ENCODE results near the gene ZNF585A. TPM values are rescaled to one million over a fixed set of nuclear protein-coding genes. Genes with fewer than 3 reads are reported as not detected.
"Not testable (repeated sequence)": the region's sequence is repeated elsewhere in the genome, so short reads cannot be mapped to it uniquely, and the experiment has no call there.

ZNF585A gene
- total and polyA plus RNA-seq, 3 donors from 2014 or later: 10.0 to 20.3 (median 19.4) TPM

- no peak for TF ChIP-seq POLR2A (IDR thresholded peaks at IDR 0.05)
- no peak for TF ChIP-seq CTCF (IDR thresholded peaks at IDR 0.05)
- 96 to 99% methylated on average over 12 of the region's 12 CpGs for WGBS, 2 donors
- no peaks in the 10 kb centered on the region for H3K9me3 ChIP-seq
Measured at GRCh38 chr19:37127999-37128820, 44.3 kb downstream of the ZNF585A start.

GRCh38 chr19:37122093-37122492 is 50.4 kb downstream of the ZNF585A start:
- intact Hi-C loops (cut with DNase I; ENCODE audit: low total_unique reads); DNase-seq; H3K4me1 ChIP-seq; H3K9me3 ChIP-seq; H3K27me3 ChIP-seq; H3K4me3 ChIP-seq; H3K36me3 ChIP-seq (ENCODE audit: low read depth, missing control alignments); H3K27ac ChIP-seq: not testable (repeated sequence)
- 96 to 100% methylated on average over 1 to 3 of the region's 3 CpGs for WGBS, 2 donors

More at GRCh38 chr19:37127999-37128820, 44.3 kb downstream of the ZNF585A start:
- Histone ChIP-seq H3K4me3 (no peak overlapping the region), H3K4me1 (no peaks in the 10 kb centered on the region), H3K27ac (no peak overlapping the region), H3K36me3 (ENCODE audit: low read depth, missing control alignments) (no peaks in the 10 kb centered on the region), H3K27me3 (no peaks in the 10 kb centered on the region)
- intact Hi-C loops (cut with DNase I; ENCODE audit: low total_unique reads): no loop called here
- DNase-seq: no peak

- TF ChIP-seq POLR2A (IDR thresholded peaks at IDR 0.05) (no peak), CTCF (IDR thresholded peaks at IDR 0.05) (peak in 1 of 3 experiments; percentile 59)
- no peak overlapping the region for H3K27ac ChIP-seq
- WGBS, 2 donors: 87 to 91% methylated on average over 9 of the region's 9 CpGs
- no peak overlapping the region for H3K4me3 ChIP-seq
- no peaks in the 10 kb centered on the region for H3K4me1 ChIP-seq
- no peaks in the 10 kb centered on the region for H3K27me3 ChIP-seq
- no peaks in the 10 kb centered on the region for H3K36me3 ChIP-seq (ENCODE audit: low read depth, missing control alignments)
- no peaks in the 10 kb centered on the region for H3K9me3 ChIP-seq
- DNase-seq: no peak
- intact Hi-C loops (cut with DNase I; ENCODE audit: low total_unique reads): no loop called here
Measured at GRCh38 chr19:37114001-37114400, 58.5 kb downstream of the ZNF585A start.

GRCh38 chr19:37111753-37112152 is 60.7 kb downstream of the ZNF585A start:
- H3K9me3 ChIP-seq; H3K36me3 ChIP-seq (ENCODE audit: low read depth, missing control alignments); H3K27ac ChIP-seq; intact Hi-C loops (cut with DNase I; ENCODE audit: low total_unique reads); H3K27me3 ChIP-seq; H3K4me1 ChIP-seq; H3K4me3 ChIP-seq: not testable (repeated sequence)
- 82 to 84% methylated on average over 7 of the region's 7 CpGs for WGBS, 2 donors
- peak; percentile 21 for DNase-seq
- TF ChIP-seq CTCF (IDR thresholded peaks at IDR 0.05): peak in 2 of 3 experiments; percentile 14 to 25

- H3K4me3 ChIP-seq; H3K9me3 ChIP-seq; H3K27me3 ChIP-seq; H3K27ac ChIP-seq; H3K4me1 ChIP-seq; DNase-seq; H3K36me3 ChIP-seq (ENCODE audit: low read depth, missing control alignments); intact Hi-C loops (cut with DNase I; ENCODE audit: low total_unique reads): not testable (repeated sequence)
- 95 to 100% methylated on average over 5 of the region's 5 CpGs for WGBS, 2 donors
Measured at GRCh38 chr19:37104135-37104534, 68.4 kb downstream of the ZNF585A start.

- WGBS, 2 donors: 96 to 98% methylated on average over 1 of the region's 1 CpG
- H3K27me3 ChIP-seq: no peaks in the 10 kb centered on the region
- no peak overlapping the region for H3K4me3 ChIP-seq
- DNase-seq: no peak
- H3K4me1 ChIP-seq: no peaks in the 10 kb centered on the region
- H3K36me3 ChIP-seq (ENCODE audit: low read depth, missing control alignments): no peaks in the 10 kb centered on the region
- TF ChIP-seq CTCF (IDR thresholded peaks at IDR 0.05): no peak
- TF ChIP-seq POLR2A (IDR thresholded peaks at IDR 0.05): no peak
- intact Hi-C loops (cut with DNase I; ENCODE audit: low total_unique reads): no loop called here
- no peaks in the 10 kb centered on the region for H3K9me3 ChIP-seq
- no peak overlapping the region for H3K27ac ChIP-seq
Measured at GRCh38 chr19:37098570-37098969, 73.9 kb downstream of the ZNF585A start.

Measured in testis (tissue), 3 donors.